Fibroblast of villous mesenchyme (primary cell): ENCODE data around the gene PRSS36. TPM values are rescaled to one million over a fixed set of nuclear protein-coding genes. Genes with fewer than 3 reads are reported as not detected.

ENCODE experiments used
- DNase-seq: peaks from one replicate; pipeline ENCODE4 v3.0.0-alpha.2; 2010; ENCODE audit warnings: low read depth
- H3K4me3 ChIP-seq: 2 replicates; pipeline ENCODE4 v1.5.1; 2011; ENCODE audit warnings: low read depth, mild to moderate bottlenecking, low read length
- total RNA-seq: library from RNA; depleted of rRNA; stranded (reverse); fragments of >200 nt; gene quantifications from 2 replicates; pipeline ENCODE4 v1.2.3, GENCODE V29; 2012
- TF ChIP-seq, protein P1 (sequence below): IDR thresholded peaks from 2 replicates; pipeline ENCODE4 v1.5.1; 2012; ENCODE audit warnings: low read depth, mild to moderate bottlenecking, low read length; ENCODE audit not compliant: insufficient read depth

Gene PRSS36
- total RNA-seq, 1 donor, result under 0.01 TPM

GRCh38 chr16:31193874-31194273 is 44.0 kb upstream of the PRSS36 start:
- DNase-seq, result no peak
- TF ChIP-seq, protein P1, sequence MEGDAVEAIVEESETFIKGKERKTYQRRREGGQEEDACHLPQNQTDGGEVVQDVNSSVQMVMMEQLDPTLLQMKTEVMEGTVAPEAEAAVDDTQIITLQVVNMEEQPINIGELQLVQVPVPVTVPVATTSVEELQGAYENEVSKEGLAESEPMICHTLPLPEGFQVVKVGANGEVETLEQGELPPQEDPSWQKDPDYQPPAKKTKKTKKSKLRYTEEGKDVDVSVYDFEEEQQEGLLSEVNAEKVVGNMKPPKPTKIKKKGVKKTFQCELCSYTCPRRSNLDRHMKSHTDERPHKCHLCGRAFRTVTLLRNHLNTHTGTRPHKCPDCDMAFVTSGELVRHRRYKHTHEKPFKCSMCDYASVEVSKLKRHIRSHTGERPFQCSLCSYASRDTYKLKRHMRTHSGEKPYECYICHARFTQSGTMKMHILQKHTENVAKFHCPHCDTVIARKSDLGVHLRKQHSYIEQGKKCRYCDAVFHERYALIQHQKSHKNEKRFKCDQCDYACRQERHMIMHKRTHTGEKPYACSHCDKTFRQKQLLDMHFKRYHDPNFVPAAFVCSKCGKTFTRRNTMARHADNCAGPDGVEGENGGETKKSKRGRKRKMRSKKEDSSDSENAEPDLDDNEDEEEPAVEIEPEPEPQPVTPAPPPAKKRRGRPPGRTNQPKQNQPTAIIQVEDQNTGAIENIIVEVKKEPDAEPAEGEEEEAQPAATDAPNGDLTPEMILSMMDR, result no peak
- H3K4me3 ChIP-seq, result no peak overlapping the region

DNA sequence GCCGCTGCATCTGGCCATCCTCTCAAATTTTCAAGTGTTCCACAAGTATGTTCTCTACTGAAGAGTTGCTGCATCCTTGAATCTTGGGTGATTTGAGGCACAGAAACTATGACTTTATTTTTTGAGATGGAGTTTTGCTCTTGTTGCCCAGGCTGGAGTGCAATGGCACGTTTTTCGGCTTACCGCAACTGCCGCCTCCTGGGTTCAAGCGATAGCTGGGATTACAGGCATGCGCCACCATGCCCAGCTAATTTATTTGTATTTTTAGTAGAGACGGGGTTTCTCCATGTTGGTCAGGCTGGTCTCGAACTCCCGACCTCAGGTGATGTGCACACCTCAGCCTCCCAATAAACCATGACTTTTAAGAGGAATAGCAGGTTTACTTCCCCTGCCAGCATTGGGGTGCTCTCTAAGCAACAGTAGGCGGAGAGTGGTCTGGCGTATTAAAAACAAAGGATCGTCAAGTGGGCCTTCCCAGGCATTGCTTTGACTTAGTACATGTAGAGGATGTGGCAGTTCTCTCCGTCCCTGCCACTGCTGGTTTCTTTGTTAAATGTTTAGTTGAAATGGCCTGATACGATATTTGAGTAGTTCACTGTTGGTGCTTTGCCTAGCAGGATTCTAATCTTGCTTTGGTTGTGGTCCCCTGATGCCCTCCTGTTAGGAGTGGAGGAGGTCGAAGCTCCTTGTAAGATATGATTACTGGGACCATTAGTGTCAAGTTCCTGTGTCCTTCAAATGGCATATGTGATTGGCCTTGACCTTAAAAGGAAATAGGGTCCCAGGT is 43.2 kb upstream of the PRSS36 start:
- no peak overlapping the region for H3K4me3 ChIP-seq
- no peak for DNase-seq
- TF ChIP-seq, protein P1, result no peak

DNA sequence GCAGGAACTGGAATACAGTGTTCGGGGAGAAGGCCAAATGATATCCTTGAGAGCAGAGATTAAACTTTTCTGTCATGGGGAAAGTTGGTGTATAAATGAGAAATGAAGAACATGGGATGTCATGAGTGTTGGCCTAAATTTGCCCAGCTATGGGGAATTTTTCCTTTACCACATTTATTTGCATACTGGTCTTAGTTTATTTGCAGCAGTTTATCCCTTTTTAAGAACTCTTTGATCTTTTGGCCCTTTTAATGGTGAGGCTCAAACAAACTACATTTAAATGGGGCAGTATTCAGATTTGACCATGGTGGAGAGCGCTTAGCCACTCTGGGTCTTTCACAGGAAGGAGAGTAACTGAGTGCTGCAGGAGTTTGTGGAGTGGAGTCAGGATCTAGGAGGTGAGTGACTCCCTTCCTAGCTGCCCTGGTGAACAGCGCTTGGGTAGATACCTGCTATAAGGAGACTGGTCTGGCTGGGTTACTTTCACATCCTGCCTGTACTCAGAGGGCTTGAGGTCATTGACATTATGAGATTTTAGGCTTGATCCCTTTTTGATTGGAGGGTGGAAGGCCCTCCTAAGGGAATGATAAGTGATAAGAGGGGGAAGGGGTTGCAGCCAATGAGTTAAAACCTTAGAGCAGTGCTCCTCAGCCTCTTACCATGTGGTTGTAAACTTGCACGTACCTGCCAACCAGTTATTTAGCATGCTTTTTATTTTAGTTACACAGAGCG is 42.0 kb upstream of the PRSS36 start:
- no peak overlapping the region for H3K4me3 ChIP-seq
- DNase-seq, result no peak
- TF ChIP-seq, protein P1, result no peak

GRCh38 chr16:31190818-31191444 is 41.1 kb upstream of the PRSS36 start:
- no peak overlapping the region for H3K4me3 ChIP-seq
- no peak for DNase-seq
- TF ChIP-seq, protein P1, result no peak

GRCh38 chr16:31190061-31190460 is 40.2 kb upstream of the PRSS36 start:
- no peak overlapping the region for H3K4me3 ChIP-seq
- DNase-seq, result no peak
- TF ChIP-seq, protein P1, result no peak

- TF ChIP-seq, protein P1, result no peak
- H3K4me3 ChIP-seq, result no peak overlapping the region
- DNase-seq, result no peak
Observed at GRCh38 chr16:31189412-31189778, 39.5 kb upstream of the PRSS36 start.
